OCI-M2 (cell line): ENCODE data around the gene USP7.
"Not testable (repeated sequence)": the region's sequence is repeated elsewhere in the genome, so short reads cannot be mapped to it uniquely, and the experiment has no call there.

Experiments
- DNase-seq: peaks from one replicate; lab custom pipeline; 2025; ENCODE audit not compliant: unreplicated experiment; lab: John Stamatoyannopoulos, UW

USP7 gene

DNA sequence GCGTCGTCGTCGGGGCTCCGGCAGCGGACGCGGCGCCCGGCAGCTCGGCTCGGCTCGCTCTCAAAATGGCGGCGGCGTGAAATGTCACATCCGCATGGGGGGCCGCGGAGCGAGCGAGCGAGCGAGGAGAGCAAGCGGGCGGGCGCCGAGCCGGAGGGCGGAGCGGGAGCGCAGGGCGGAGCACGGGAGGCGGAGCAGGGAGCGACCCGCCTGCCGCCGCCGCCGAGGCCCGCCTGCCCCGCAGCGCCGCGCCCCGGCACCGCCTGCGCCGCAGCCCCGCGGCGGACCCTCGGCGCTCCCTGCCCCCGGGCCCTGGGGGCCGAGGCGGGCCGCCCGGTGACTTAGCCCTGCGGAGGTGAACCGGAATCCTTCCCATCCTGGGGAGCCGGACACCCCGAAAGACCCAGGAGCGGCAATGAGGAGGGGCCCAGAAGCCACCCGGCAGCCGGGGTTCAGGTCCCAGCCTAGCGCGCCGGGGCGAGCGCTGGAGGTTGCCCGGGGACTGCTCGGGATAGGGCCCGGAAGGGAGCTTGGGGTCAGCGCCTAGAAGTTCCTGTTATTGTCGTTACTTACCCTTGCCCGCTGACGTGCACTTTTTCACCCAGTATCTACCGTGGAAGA is at the start of gene USP7:
Gene USP7 (minus strand): TSS at position 86 of the 621 bp plus-strand sequence. CDS start 621 bp downstream, outside the sequence.
- DNase-seq = no peak

DNA sequence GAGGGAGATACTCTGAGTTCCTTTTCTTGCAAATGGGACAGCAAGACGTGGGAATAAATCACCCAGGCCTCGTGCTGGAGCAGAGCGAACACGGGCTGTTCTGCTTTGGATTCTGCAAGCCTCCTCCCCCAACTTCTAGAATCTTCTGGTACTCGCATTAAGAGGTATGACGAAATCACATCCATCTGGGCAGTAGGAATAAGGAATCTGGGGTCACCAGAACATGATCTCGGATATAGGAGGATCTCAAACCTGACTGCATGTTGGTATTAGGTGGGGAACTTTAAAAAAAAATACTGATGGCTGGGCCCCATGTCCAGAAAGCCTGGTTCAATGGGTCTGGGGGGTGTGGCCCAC is 49.8 kb upstream of the USP7 start:
- no peak for DNase-seq

DNA sequence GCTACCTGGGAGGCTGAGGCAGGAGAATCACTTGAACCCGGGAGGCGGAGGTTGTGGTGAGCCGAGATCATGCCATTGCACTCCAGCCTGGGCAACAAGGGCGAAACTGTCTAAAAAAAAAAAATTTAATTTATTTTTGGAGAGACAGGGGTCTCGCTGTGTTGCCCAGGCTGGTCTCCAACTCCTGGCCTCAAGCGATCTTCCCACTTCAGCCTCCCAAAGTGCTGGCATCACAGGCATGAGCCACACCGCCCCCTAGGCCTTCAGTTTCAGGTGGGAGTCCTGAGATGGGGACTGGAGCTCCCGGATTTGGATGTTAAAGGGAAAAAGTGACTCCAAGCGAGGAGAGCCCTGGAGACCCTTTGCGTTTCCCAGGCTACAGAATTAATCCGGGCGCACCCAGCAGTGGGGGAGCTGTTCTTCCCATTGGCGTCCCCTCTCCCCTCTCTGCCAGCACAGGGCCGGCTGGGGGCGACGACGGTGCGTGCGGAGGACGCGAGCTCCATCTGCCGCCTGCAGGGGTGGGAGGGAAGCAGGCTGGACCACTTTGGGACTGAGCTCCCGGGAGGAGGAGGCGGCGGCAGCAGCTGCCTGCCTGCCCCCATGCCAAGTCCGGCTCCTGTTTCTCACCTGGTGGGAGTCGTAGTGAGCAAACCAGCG is 49.3 kb upstream of the USP7 start:
- no peak for DNase-seq

DNA sequence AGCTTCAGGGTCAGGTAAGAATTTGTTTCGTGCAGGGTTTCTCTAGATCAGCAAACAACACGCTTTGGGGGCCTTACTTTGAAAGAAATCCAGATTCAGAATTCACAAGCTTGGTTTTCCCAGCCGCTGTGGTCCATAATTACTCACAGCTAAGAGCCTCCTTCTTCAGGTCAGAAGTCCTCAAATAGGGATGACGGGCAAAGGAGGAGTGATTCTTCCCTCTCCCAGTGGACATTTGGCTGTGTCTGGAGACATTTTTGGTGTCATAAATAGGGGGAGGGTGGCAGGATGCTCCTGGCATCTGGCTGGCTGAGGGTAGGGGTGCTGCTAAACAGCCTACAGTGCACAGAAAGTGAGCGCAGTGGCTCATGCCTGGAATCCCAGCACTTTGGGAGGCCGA is 48.6 kb upstream of the USP7 start:
- DNase-seq = no peak

DNA sequence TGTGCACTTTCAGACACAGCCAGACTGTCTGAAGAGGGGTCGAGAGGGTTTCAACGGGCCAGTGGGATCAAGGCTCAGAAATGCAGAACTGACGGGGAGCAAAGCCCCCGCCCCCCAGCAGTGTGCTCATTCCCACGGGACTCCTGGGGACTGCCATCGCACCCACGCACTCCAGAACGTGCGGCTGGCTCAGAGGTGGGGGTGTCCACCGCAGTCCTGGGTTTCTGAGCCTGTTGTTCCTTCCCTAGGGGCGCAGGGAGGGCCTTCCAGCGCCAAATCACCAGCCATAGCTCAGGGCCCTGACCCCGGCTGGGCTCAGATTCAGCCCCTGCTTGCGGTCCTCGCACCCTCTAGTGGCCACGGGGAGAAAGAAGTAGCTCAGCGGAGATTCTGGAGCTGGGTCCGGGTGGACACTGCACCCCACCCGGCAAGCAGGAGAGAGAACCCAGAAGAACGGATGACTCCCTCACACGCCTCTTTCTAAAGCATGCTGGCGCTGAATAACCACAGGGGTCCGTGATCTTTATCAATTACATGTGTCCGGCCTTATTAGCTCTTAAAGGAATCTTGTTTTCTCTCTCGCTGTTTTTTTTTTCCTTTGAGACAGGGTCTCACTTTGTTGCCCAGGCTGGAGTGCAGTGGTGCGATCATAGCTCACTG is 45.0 kb upstream of the USP7 start:
- no peak for DNase-seq

DNA sequence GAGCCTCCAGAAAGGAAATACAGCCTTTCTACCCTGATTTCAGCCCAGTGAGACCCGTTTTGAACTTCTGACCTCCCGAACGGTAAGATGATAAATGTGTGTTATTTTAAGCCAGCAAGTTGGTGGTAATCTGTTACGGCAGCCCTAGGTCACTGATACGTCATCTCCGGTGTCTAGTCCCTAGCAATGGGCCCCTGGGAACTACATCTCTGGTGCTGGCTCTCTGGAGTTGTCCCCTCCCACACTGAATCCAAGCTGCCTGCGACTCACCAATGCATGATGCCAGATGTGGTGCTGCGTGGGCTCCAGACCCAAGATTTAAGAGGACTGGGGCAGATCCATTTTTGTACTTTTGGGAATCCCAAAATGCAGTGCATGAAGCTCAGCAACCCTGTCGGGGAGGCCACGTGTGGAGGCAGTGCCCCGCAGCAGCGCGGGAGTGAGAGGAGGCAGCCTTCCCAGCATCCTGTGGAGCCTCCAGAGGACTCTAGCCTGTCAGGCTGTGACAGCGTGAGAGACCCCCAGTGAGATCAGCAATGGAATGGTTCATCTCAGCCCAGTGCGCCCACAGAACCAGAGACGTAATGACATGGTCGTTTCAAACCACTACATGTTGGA is 43.6 kb upstream of the USP7 start:
- DNase-seq = no peak

DNA sequence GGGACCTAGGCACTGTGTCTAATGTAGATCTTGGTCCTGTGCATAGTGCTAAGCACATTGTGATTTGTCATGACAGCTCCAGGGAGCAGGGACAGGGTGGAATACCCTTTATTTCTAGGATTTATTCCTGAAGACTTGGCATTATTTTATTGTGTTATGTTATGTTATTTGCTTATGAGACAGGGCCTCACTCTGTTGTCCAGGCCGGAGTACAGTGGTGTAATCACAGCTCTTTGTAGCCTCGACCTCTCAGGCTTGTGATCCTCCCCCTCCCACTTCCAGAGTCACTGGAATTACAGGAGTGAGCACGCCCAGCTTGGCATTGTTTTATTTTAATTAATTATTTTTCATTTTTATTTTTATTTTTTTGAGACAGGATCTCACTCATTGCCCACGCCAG is 40.5 kb upstream of the USP7 start:
- no peak for DNase-seq

DNA sequence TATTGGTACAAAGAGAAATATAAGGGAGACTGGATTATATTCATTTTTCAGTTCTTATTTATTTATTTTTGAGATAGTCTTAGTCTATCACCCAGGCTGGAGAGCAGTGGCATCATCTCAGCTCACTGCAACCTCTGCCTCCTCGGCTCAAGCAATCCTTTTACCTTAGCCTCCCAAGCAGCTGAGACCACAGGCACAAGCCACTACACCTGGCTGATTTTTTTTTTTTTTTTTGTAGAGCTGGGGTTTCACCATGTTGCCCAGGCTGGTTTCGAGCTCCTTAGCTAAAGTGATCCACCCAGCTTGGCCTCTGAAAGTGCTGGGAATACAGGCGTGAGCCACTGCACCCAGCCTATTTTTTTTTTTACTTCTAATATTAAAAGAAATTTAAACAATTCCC is 40.1 kb upstream of the USP7 start:
- DNase-seq = no peak

DNA sequence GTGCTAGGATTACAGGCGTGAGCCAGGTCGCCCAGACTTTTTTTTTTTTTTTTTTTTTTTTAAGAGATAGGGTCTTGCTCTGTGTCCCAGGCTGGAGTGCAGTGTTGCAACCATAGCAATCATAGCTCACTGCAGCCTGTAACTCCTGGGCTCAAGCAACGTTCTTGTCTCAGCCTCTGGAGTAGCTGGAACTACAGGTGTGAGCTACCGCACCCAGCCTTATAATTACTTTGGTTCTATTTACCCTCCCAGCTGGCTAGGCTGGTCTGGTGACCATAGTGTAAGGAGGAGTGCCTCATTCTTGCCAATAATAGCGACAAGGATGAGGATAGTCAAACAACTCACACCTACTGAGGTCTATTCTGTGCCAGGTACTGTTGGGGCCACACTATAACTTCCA is 39.6 kb upstream of the USP7 start:
- no peak for DNase-seq

DNA sequence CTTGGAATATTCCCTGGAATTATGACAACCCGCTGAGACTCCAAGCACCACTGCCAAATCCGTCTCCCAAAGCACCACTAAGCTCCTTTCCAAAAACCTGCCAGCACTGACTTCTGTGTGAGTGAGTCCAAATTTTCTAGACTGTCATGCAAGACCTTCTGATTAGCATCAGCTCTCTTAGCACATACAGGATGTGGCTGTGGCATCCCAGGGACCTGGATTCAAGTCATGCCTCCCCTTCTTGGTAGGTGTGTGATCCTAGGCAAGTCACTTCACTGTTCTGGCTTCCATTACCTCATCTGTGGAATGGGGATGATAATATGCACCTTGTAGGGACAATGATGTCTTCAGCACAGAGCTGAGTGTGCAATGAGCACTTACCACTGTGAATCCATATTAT is 38.3 kb upstream of the USP7 start:
- no peak for DNase-seq

DNA sequence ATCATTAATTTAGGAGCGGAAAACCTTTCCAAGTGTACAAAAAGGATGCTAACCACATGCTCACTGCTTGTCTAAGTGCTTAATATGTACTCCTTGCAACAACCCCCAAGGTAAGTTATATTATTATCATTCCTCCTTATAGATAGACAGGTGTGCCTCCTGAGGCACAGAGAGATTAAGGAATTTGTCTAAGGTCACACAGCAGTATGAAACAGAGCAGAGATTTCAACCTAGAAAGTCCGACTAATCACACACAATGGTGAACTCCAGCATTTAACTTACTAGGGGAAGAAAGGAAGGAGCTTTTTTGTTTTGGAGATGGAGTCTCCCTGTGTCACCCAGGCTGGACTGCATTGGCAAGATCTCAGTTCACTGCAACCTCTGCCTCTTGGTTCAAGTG is 37.0 kb upstream of the USP7 start:
- DNase-seq = no peak

DNA sequence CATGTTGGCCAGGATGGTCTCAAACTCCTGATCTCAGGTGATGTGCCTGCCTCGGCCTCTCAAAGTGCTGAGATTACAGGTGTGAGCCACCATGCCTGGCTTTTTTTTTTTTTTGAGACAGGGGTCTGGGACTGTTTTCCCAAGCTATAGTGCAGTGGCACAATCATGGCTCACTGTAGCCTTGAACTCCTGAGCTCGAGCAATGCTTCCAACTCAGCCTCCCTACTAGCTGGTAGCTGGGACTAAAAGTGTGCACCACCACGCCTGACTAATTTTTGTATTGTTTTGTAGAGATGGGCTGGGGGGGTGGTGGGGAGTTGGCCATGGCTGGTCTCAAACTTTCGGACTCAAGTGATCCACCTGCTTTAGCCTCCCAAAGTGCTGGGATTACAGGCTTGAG is 36.1 kb upstream of the USP7 start:
- DNase-seq = no peak

DNA sequence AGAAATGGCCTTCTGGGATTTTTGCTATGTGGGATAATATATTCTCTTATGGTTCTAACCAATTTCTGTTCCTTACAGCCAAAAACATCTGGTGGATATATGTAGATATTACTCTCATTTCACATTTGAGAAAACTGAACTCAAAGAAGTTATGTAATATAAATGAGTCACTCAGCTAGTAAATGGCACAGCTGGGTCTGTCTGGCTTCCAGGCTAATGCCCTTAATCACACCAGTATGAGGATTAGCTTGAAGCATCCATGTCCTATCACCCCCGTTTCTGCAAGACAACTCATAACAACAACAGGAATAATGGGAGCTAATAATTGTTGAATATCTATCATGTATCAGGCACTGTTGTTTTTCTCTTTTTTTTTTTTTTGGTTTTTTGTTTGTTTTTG is 34.4 kb upstream of the USP7 start:
- no peak for DNase-seq

DNA sequence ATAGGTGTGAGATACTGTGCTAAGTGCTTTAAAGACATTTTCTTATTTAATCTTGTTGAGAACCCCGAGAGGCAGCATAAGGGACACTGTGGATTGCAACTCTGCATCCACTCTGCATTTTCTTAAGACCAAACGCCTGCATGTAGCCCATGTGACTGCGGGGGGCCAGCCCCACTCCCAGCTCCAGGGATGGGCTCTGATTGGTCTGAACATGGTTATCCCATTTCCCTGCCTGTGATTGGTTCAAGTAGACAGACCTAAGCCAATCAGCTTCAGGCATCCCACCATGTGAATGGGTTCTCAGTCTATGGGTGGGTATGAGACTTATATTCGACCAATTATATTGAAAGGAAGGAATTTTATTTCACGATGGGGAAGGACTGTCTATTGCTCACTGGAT is 33.2 kb upstream of the USP7 start:
- no peak for DNase-seq

DNA sequence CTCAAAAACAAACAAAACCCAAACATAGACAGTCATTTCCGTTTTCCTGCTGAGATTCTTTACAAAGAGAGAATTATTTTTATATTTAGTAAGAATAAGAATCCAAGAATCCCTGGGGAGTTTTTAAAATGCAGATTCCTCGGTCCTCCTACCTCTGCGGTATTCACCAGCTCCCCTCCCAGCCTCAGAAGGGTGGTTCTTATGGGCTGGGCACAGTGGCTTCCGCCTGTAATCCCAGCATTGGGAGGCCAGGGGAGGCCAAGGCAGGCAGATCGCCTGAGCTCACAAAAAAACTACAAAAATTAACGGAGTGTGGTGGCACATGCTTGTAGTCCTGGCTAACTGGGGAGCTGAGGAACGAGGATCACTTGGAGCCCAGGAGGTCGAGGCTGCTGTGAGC is 26.7 kb upstream of the USP7 start:
- no peak for DNase-seq

DNA sequence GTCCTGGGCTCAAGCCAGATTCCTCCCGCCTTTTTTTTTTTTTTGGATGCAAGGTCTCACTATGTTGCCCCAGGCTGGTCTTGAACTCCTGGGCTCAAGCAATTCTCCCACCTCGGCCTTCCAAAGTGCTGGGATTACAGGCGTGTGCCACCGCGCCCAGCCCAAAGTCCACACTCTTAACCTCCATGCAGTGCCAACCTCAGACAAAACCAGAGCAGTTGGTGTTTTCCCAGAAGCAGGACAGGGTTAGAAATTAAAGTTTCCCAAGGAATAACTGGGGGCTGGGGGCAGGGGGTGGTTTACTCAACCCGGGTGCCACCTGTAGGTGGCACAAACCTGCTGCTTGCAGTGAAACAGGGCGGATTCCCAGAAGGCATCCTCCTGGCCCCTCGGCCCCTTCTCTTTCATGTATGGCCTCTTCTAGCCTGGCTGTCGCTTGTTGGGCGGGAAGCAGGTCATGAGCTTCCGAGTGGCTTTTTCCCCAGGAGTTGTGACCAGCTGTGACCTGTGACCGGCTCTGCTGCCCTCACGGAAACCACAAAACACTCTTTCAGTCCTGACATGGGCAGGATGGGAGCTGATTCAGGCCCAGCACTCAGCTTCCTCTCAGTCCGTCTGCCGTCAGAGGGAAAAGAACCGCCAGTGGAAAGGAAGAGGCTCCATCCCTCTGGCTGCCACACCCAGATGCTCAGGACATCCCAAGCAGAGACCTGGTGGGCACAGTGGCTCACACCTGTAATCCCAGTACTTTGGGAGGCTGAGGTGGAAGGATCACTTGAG is 25.6 kb upstream of the USP7 start:
- DNase-seq = no peak

DNA sequence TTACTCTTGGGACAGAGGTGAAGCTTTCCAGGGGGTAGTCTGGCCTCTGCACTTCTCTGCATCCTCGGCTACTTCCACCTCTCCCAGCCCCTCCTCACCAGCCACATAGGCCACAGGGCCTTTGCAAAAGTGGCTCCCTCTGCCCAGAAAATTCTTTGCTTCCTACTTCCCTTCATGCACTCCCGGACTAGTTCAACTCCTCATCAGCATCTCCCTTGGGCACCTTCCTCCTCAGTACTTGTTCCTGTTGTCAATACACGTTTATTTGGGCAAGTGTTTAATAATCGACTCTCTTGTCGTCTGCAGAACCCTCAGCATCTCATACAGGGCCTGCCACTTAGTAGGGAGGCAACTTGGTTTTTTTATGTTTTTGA is 23.1 kb upstream of the USP7 start:
- DNase-seq = no peak

DNA sequence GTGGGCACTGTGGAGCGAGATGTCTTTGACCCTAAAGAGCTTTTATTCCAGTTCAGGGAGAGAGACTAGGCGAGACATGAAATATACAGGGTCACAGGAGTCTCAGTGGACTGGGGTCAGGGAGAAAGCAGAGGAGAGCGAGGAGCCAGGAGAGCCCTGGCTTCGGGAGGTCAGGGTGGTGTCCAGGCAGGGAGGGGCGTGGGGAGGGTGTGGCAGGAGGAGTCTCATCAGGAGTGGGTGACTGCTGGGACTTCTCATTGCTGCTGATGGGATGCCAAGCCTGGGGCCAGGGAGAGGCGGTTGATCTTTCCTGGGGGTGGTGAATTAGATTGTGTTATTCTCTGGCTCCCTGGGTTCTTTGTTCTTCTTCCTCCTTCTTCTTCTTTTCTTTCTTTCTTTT is 22.4 kb upstream of the USP7 start:
- DNase-seq = no peak

DNA sequence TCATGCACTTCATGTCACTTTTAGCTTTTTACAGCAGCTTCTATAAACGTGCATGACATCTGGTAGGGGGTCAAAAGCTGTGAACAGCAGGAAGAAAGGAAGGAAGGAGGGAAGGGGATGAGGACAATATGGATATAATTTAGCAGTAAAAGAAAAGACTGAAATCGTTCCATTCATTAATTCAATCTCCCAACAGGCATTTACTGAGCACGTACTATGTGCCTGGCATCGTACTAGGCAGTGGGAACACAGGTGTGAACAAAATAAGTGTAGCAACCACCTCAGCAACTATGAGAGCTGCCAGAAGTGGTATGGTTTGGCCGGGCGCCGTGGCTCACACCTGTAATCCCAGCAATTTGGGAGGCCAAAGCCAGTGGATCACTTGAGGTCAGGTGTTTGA is 19.1 kb upstream of the USP7 start:
- DNase-seq = no peak

DNA sequence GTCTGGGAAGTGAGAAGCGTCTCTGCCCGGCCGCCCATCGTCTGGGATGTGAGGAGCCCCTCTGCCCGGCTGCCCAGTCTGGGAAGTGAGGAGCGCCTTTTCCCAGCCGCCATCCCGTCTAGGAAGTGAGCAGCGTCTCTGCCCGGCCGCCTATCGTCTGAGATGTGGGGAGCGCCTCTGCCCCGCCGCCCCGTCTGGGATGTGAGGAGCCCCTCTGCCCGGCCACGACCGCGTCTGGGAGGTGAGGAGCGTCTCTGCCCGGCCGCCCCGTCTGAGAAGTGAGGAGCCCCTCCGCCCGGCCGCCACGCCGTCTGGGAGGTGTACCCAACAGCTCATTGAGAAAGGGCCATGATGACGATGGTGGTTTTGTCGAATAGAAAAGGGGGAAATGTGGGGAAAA is 18.2 kb upstream of the USP7 start:
- DNase-seq = not testable (repeated sequence)

DNA sequence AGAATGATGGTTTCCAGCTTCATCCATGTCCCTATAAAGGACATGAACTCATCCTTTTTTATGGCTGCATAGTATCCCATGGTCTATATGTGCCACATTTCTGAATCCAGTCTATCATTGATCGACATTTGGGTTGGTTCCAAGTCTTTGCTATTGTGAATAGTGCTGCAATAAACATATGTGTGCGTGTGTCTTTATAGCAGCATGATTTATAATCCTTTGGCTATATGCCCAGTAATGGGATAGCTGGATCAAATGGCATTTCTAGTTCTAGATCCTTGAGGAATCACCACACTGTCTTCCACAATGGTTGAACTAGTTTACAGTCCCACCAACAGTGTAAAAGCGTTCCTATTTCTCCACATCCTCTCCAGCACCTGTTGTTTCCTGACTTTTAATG is 12.5 kb upstream of the USP7 start:
- not testable (repeated sequence) for DNase-seq

DNA sequence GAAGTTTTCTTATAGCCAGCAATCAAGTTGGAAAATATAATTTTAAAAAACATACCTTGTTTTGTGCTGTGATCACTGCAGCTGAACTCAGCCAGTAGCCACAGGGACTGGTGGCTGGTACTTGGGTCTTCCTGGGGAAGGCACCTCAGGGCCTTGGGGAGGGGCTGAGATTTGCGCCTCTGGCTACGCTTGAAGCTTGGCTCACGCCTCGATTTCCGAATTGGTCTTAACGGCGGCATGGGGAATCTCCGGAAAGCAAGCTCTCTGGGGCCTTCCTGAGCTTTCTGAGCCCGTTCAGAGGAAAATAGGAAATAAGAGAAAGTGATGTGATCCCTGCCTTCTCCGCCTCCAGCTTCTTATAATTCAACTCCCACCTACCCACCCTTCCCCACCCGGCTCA is 11.3 kb upstream of the USP7 start:
- DNase-seq = no peak
